Ishikawa (cell line): Measurements from ENCODE around the gene ALDH1A2.

Experiments
- CEBPB ChIP-seq: IDR thresholded peaks from 2 replicates; pipeline ENCODE4 v1.6.1; 2012
- CREB1 ChIP-seq: IDR thresholded peaks from 2 replicates; pipeline ENCODE4 v1.6.1; 2012; ENCODE audit warnings: low read depth
- EGR1 ChIP-seq: IDR thresholded peaks from 2 replicates; pipeline ENCODE4 v1.6.1; 2012
- EP300 ChIP-seq: IDR thresholded peaks from 2 replicates; pipeline ENCODE4 v1.6.1; 2012; ENCODE audit warnings: borderline replicate concordance
- FOXM1 ChIP-seq: IDR thresholded peaks from 2 replicates; pipeline ENCODE4 v1.6.1; 2012; ENCODE audit warnings: low read depth, borderline replicate concordance
- NFIC ChIP-seq: IDR thresholded peaks from 2 replicates; pipeline ENCODE4 v1.6.1; 2012
- RAD21 ChIP-seq: IDR thresholded peaks from 2 replicates; pipeline ENCODE4 v1.6.1; 2012; ENCODE audit warnings: low read depth
- TAF1 ChIP-seq: IDR thresholded peaks from 2 replicates; pipeline ENCODE4 v1.6.1; 2012; ENCODE audit warnings: low read depth, mild to moderate bottlenecking
- TEAD4 ChIP-seq: IDR thresholded peaks from 2 replicates; pipeline ENCODE4 v1.6.1; 2012
- USF1 ChIP-seq: IDR thresholded peaks from 2 replicates; pipeline ENCODE4 v1.6.1; 2012
- YY1 ChIP-seq: IDR thresholded peaks from 2 replicates; pipeline ENCODE4 v1.6.1; 2012; ENCODE audit warnings: low read depth
- ZBTB7A ChIP-seq: IDR thresholded peaks from 2 replicates; pipeline ENCODE4 v1.6.1; 2012; ENCODE audit warnings: low read depth
- TF ChIP-seq, protein P1 (sequence below): IDR thresholded peaks from 2 replicates; pipeline ENCODE4 v1.6.1; 2012; ENCODE audit warnings: low read depth, mild to moderate bottlenecking

- TF ChIP-seq CREB1, result no peak
- TF ChIP-seq CEBPB, result no peak
- no peak for TF ChIP-seq RAD21
- TF ChIP-seq, protein P1, sequence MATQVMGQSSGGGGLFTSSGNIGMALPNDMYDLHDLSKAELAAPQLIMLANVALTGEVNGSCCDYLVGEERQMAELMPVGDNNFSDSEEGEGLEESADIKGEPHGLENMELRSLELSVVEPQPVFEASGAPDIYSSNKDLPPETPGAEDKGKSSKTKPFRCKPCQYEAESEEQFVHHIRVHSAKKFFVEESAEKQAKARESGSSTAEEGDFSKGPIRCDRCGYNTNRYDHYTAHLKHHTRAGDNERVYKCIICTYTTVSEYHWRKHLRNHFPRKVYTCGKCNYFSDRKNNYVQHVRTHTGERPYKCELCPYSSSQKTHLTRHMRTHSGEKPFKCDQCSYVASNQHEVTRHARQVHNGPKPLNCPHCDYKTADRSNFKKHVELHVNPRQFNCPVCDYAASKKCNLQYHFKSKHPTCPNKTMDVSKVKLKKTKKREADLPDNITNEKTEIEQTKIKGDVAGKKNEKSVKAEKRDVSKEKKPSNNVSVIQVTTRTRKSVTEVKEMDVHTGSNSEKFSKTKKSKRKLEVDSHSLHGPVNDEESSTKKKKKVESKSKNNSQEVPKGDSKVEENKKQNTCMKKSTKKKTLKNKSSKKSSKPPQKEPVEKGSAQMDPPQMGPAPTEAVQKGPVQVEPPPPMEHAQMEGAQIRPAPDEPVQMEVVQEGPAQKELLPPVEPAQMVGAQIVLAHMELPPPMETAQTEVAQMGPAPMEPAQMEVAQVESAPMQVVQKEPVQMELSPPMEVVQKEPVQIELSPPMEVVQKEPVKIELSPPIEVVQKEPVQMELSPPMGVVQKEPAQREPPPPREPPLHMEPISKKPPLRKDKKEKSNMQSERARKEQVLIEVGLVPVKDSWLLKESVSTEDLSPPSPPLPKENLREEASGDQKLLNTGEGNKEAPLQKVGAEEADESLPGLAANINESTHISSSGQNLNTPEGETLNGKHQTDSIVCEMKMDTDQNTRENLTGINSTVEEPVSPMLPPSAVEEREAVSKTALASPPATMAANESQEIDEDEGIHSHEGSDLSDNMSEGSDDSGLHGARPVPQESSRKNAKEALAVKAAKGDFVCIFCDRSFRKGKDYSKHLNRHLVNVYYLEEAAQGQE, result no peak
- TF ChIP-seq YY1, result no peak
- TF ChIP-seq TAF1, result no peak
- no peak for TF ChIP-seq EP300
- no peak for TF ChIP-seq NFIC
- no peak for TF ChIP-seq EGR1
- no peak for TF ChIP-seq FOXM1
- no peak for TF ChIP-seq TEAD4
- TF ChIP-seq USF1, result no peak
- no peak for TF ChIP-seq ZBTB7A
Measured at GRCh38 chr15:57911247-57911646, 154.3 kb downstream of the ALDH1A2 start.
